Glomerular visceral epithelial cell (primary cell): ENCODE results near the gene DNAAF5.

Experiments
- DNase-seq: peaks from one replicate; pipeline ENCODE4 v3.0.0-alpha.2; 2016; ENCODE audit errors: extremely low spot score

Gene DNAAF5

GRCh38 chr7:726084-726853 is at the start of gene DNAAF5:
Gene DNAAF5 (plus strand): TSS chr7:726699. CDS start chr7:726721, 22 bp downstream.
- peak; percentile 78 for DNase-seq

- no peak for DNase-seq
These were observed 49.5 kb upstream of the DNAAF5 start for GRCh38 chr7:676972-677385.

GRCh38 chr7:680411-681127 is 45.9 kb upstream of the DNAAF5 start:
- no peak for DNase-seq

GRCh38 chr7:681551-682307 is 44.8 kb upstream of the DNAAF5 start:
- DNase-seq: no peak

- DNase-seq: no peak
These were observed 43.7 kb upstream of the DNAAF5 start for GRCh38 chr7:682810-683209.

GRCh38 chr7:683526-684205 is 42.8 kb upstream of the DNAAF5 start:
- DNase-seq: no peak

- DNase-seq: no peak
These were observed 42.1 kb upstream of the DNAAF5 start for GRCh38 chr7:684416-684815.

- DNase-seq: no peak
These were observed 41.0 kb upstream of the DNAAF5 start for GRCh38 chr7:685540-685939.

GRCh38 chr7:690478-691360 is 35.8 kb upstream of the DNAAF5 start:
- DNase-seq: no peak

GRCh38 chr7:691361-692045 is 35.0 kb upstream of the DNAAF5 start:
- DNase-seq: no peak

- DNase-seq: no peak
These were observed 33.2 kb upstream of the DNAAF5 start for GRCh38 chr7:693280-693679.

GRCh38 chr7:696426-696811 is 30.1 kb upstream of the DNAAF5 start:
- no peak for DNase-seq

- no peak for DNase-seq
These were observed 29.5 kb upstream of the DNAAF5 start for GRCh38 chr7:696812-697551.

GRCh38 chr7:698515-699475 is 27.7 kb upstream of the DNAAF5 start:
- DNase-seq: no peak

- no peak for DNase-seq
These were observed 26.9 kb upstream of the DNAAF5 start for GRCh38 chr7:699476-700170.

- no peak for DNase-seq
These were observed 25.3 kb upstream of the DNAAF5 start for GRCh38 chr7:701086-701671.

- no peak for DNase-seq
These were observed 23.4 kb upstream of the DNAAF5 start for GRCh38 chr7:703049-703448.
